ENCODE data around the gene IRAK3. TPM values are rescaled to one million over a fixed set of nuclear protein-coding genes. Genes with fewer than 3 reads are reported as not detected.

The IRAK3 gene
- total and polyA plus RNA-seq, 10 donors: 4.4 to 157 (median 73.5) TPM

DNA sequence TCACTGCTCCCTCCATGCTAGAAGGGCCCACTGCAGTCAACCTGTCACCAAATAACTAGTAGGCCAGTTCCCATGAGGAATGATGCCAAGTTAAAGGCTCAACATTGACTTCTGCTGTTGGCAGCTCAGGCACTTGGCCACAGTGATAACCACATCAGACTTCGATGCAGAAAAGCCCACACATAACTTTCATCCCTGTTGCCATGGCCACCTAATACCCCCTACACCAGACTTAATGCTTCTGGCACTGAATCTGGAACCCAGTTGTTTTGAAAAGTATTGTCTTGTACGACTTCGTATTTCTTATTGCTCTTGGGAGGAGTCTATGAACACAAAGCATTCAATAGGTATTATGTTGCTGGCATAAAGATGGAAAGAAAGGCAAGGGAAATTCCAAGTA lies 69.0 kb downstream of the IRAK3 start:
- intact Hi-C loops (cut with DNase I; ENCODE audit: low total_unique reads): no loop called here
- Histone ChIP-seq H3K36me3 (peaks cover 0 to 8% (median 0%) of the 10 kb centered on the region in 6 donors), H3K9me3 (no peaks in the 10 kb centered on the region), H3K4me3 (no peak overlapping the region), H3K27me3 (replicated peaks in 1 of 7) (no peaks in the 10 kb centered on the region), H3K27ac (no peak overlapping the region), H3K4me1 (peaks cover 0 to 7% (median 0%) of the 10 kb centered on the region in 6 donors)
- WGBS, 5 donors: 78 to 90% (median 79%) methylated on average over 3 of the region's 3 CpGs
- no peak for DNase-seq
- TF ChIP-seq, protein P1, sequence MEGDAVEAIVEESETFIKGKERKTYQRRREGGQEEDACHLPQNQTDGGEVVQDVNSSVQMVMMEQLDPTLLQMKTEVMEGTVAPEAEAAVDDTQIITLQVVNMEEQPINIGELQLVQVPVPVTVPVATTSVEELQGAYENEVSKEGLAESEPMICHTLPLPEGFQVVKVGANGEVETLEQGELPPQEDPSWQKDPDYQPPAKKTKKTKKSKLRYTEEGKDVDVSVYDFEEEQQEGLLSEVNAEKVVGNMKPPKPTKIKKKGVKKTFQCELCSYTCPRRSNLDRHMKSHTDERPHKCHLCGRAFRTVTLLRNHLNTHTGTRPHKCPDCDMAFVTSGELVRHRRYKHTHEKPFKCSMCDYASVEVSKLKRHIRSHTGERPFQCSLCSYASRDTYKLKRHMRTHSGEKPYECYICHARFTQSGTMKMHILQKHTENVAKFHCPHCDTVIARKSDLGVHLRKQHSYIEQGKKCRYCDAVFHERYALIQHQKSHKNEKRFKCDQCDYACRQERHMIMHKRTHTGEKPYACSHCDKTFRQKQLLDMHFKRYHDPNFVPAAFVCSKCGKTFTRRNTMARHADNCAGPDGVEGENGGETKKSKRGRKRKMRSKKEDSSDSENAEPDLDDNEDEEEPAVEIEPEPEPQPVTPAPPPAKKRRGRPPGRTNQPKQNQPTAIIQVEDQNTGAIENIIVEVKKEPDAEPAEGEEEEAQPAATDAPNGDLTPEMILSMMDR (IDR thresholded peaks at IDR 0.05 in 8 of 11, conservative IDR thresholded peaks at IDR 0.05 in 3 of 11): no peak
- TF ChIP-seq POLR2AphosphoS5 (IDR thresholded peaks at IDR 0.05) (no peak), POLR2A (IDR thresholded peaks at IDR 0.05) (no peak)

DNA sequence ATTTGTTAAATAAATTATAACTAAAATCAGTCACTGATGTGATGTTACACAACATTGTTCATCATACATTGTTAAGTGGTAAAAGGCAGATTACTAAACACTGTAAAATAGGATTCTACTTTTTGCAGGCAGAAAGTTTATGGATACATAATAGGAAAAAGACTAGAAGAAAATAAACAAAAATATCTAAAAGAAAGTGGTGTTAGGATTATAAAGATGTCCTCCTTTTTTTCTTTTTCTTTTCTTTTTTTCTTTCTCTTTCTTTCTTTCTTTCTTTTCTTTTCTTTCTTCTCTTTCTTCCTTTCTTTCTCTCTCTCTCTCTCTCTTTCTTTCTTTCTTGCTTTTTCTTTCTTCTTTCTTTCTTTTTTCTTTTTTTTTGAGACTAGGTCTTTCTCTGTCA lies 73.7 kb downstream of the IRAK3 start:
- H3K27ac ChIP-seq: no peak overlapping the region
- no peak for TF ChIP-seq POLR2A (IDR thresholded peaks at IDR 0.05)
- TF ChIP-seq, protein P1 (IDR thresholded peaks at IDR 0.05 in 8 of 11, conservative IDR thresholded peaks at IDR 0.05 in 3 of 11): no peak
- TF ChIP-seq POLR2AphosphoS5 (IDR thresholded peaks at IDR 0.05): no peak
- H3K9me3 ChIP-seq: no peaks in the 10 kb centered on the region
- H3K4me1 ChIP-seq: peaks cover 0 to 11% (median 2%) of the 10 kb centered on the region in 6 donors
- H3K36me3 ChIP-seq: no peaks in the 10 kb centered on the region
- no peaks in the 10 kb centered on the region for H3K27me3 ChIP-seq (replicated peaks in 1 of 7)
- DNase-seq: no peak
- H3K4me3 ChIP-seq: no peak overlapping the region
- intact Hi-C loops (cut with DNase I; ENCODE audit: low total_unique reads): no loop called here

DNA sequence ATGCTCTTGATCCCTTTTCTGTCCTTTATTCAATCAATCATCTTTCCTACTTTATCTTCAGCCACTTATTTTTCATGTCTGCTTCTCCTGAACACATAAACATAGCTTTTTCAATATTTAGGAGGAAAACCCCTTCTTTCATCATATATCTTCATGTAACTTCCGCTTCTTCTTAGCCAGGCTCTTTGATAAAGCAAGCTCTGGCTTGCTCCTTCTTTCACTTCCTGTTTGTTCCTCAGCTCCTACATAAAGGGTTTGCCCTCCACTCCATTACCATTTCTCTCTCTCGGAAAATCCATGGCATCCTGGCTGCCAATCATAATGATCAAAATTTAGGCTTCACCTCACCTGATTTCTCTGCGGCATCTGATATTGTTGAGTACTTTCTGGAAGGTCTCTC lies 79.5 kb downstream of the IRAK3 start:
- H3K4me3 ChIP-seq: no peak overlapping the region
- WGBS, 5 donors: 41 to 76% (median 56%) methylated on average over 3 of the region's 3 CpGs
- peaks cover 0 to 38% (median 16%) of the 10 kb centered on the region in 6 donors for H3K4me1 ChIP-seq
- no peaks in the 10 kb centered on the region for H3K36me3 ChIP-seq
- no peaks in the 10 kb centered on the region for H3K27me3 ChIP-seq (replicated peaks in 1 of 7)
- intact Hi-C loops (cut with DNase I; ENCODE audit: low total_unique reads): loop anchor here (5.0 kb wide), 1 partner anchor 144 kb away; no protein-coding TSS in a partner anchor
- TF ChIP-seq, protein P1 (IDR thresholded peaks at IDR 0.05 in 8 of 11, conservative IDR thresholded peaks at IDR 0.05 in 3 of 11): no peak
- TF ChIP-seq POLR2AphosphoS5 (IDR thresholded peaks at IDR 0.05): no peak
- TF ChIP-seq POLR2A (IDR thresholded peaks at IDR 0.05): no peak
- H3K9me3 ChIP-seq: no peaks in the 10 kb centered on the region
- no peak for DNase-seq
- H3K27ac ChIP-seq: peak overlapping the region in 7 of 8 donors; percentile 9 to 87 (median 67)

- no peak overlapping the region for H3K4me3 ChIP-seq
- no peaks in the 10 kb centered on the region for H3K27me3 ChIP-seq (replicated peaks in 1 of 7)
- intact Hi-C loops (cut with DNase I; ENCODE audit: low total_unique reads): loop anchor here (5.0 kb wide), 1 partner anchor 143 kb away; no protein-coding TSS in a partner anchor
- 65 to 76% (median 69%) methylated on average over 6 of the region's 6 CpGs for WGBS, 5 donors
- no peak for DNase-seq
- peak overlapping the region in 7 of 8 donors; percentile 9 to 87 (median 67) for H3K27ac ChIP-seq
- peaks cover 0 to 38% (median 16%) of the 10 kb centered on the region in 6 donors for H3K4me1 ChIP-seq
- no peaks in the 10 kb centered on the region for H3K9me3 ChIP-seq
- H3K36me3 ChIP-seq: no peaks in the 10 kb centered on the region
- TF ChIP-seq, protein P1 (IDR thresholded peaks at IDR 0.05 in 8 of 11, conservative IDR thresholded peaks at IDR 0.05 in 3 of 11): no peak
- no peak for TF ChIP-seq POLR2A (IDR thresholded peaks at IDR 0.05)
- no peak for TF ChIP-seq POLR2AphosphoS5 (IDR thresholded peaks at IDR 0.05)
These were observed 80.1 kb downstream of the IRAK3 start for GRCh38 chr12:66269142-66269541.
